Measurements from ENCODE around the gene HDAC7.

- no peak for TF ChIP-seq CTCF (conservative IDR thresholded peaks at IDR 0.05 in 1 of 2, IDR thresholded peaks at IDR 0.05 in 1 of 2; ENCODE audit: low read depth in 1 of 2, low read length in 2 of 2)
- TF ChIP-seq EZH2 (IDR thresholded peaks at IDR 0.05; ENCODE audit: low read length, missing control alignments), result no peak
Measured at GRCh38 chr12:47863985-47864384, 44.3 kb upstream of the HDAC7 start.
